Liver (tissue), 9 donors: ENCODE measurements around the gene RBM10. TPM values are rescaled to one million over a fixed set of nuclear protein-coding genes. Genes with fewer than 3 reads are reported as not detected.

Experiments
- DNase-seq: peaks from one replicate; pipeline ENCODE4 v3.0.0-alpha.2; 2017; ENCODE audit warnings: low spot score
- H3K27ac ChIP-seq, 2 donors: one replicate each; pipeline ENCODE4 v1.7.0; 2013; ENCODE audit warnings: inconsistent platforms in 2 of 2, low read length in 2 of 2, control low read depth in 1 of 2, low read depth in 1 of 2, mild to moderate bottlenecking in 1 of 2
- H3K27me3 ChIP-seq, 4 donors: one replicate each; pipeline versions ENCODE4 v1.6.1 to v1.7.0; 2013; ENCODE audit warnings: low read length in 3 of 4, inconsistent platforms in 1 of 4, mild to moderate bottlenecking in 1 of 4, moderate library complexity in 1 of 4; ENCODE audit not compliant: control insufficient read depth in 4 of 4, insufficient read depth in 4 of 4
- H3K36me3 ChIP-seq, 4 donors: one replicate each; pipeline versions ENCODE4 v1.6.1 to v1.7.0; 2013; ENCODE audit warnings: low read length in 3 of 4, mild to moderate bottlenecking in 3 of 4, low read depth in 1 of 4, moderate library complexity in 1 of 4; ENCODE audit not compliant: control insufficient read depth in 4 of 4, insufficient read depth in 3 of 4
- H3K4me1 ChIP-seq, 4 donors: one replicate each; pipeline versions ENCODE4 v1.6.1 to v1.7.0; 2013; ENCODE audit warnings: low read length in 3 of 4, mild to moderate bottlenecking in 3 of 4, moderate library complexity in 1 of 4; ENCODE audit not compliant: control insufficient read depth in 4 of 4, insufficient read depth in 4 of 4
- H3K4me3 ChIP-seq, 3 donors: one replicate each; pipeline versions ENCODE4 v1.6.1 to v1.7.0; 2013; ENCODE audit warnings: low read length in 3 of 3, control low read depth in 1 of 3, low read depth in 1 of 3, mild to moderate bottlenecking in 1 of 3
- H3K9ac ChIP-seq, 2 donors: one replicate each; pipeline ENCODE4 v1.7.0; 2013; ENCODE audit warnings: low read length in 2 of 2, mild to moderate bottlenecking in 2 of 2, moderate library complexity in 2 of 2, control low read depth in 1 of 2, low read depth in 1 of 2
- H3K9me3 ChIP-seq, 4 donors: one replicate each; pipeline versions ENCODE4 v1.6.1 to v1.7.0; 2013; ENCODE audit warnings: low read length in 3 of 4; ENCODE audit not compliant: control insufficient read depth in 4 of 4
- EGR1 ChIP-seq, 2 donors: IDR thresholded peaks; 2 replicates each; pipeline ENCODE4 v1.6.1; 2016 to 2018; ENCODE audit warnings: antibody characterized with exemption in 2 of 2, low read depth in 2 of 2
- FOXA1 ChIP-seq: IDR thresholded peaks from 2 replicates; pipeline ENCODE4 v1.6.1; 2016; ENCODE audit warnings: antibody characterized with exemption
- GABPA ChIP-seq, 2 donors: IDR thresholded peaks in 1 of 2; conservative IDR thresholded peaks in 1 of 2; 2 replicates each; pipeline ENCODE4 v1.6.1; 2016; ENCODE audit warnings: antibody characterized with exemption in 2 of 2, mild to moderate bottlenecking in 1 of 2, moderate library complexity in 1 of 2
- HNF4A ChIP-seq, 2 donors: conservative IDR thresholded peaks; 2 replicates each; pipeline ENCODE4 v1.6.1; 2016; ENCODE audit warnings: antibody characterized with exemption in 2 of 2, mild to moderate bottlenecking in 2 of 2
- HNF4G ChIP-seq: IDR thresholded peaks from 2 replicates; pipeline ENCODE4 v1.6.1; 2016; ENCODE audit warnings: antibody characterized with exemption
- JUND ChIP-seq, 2 donors: IDR thresholded peaks; 2 replicates each; pipeline ENCODE4 v1.6.1; 2016; ENCODE audit warnings: antibody characterized with exemption in 2 of 2
- MAX ChIP-seq: IDR thresholded peaks from 2 replicates; pipeline ENCODE4 v1.6.1; 2016; ENCODE audit warnings: antibody characterized with exemption
- RXRA ChIP-seq, 2 donors: IDR thresholded peaks; 2 replicates each; pipeline ENCODE4 v1.6.1; 2017 to 2018; ENCODE audit warnings: antibody characterized with exemption in 2 of 2, mild to moderate bottlenecking in 1 of 2
- TAF1 ChIP-seq: conservative IDR thresholded peaks from 2 replicates; pipeline ENCODE4 v1.6.1; 2016; ENCODE audit warnings: antibody characterized with exemption, mild to moderate bottlenecking
- YY1 ChIP-seq: IDR thresholded peaks from 2 replicates; pipeline ENCODE4 v1.6.1; 2016; ENCODE audit warnings: antibody characterized with exemption, mild to moderate bottlenecking
- ZBTB33 ChIP-seq: IDR thresholded peaks from 2 replicates; pipeline ENCODE4 v1.6.1; 2016; ENCODE audit warnings: antibody characterized with exemption
- WGBS: extraction: QIAGEN DNeasy Blood & Tissue Kit; methylation state at CpG from one replicate; pipeline ENCODE4 v1.1.7; 2013; 5-methylcytosine and 5-hydroxymethylcytosine counted together
- polyA plus RNA-seq, 2 donors: library from polyadenylated mRNA; stranded (reverse) in 1 of 2; unstranded in 1 of 2; fragments of 200-250 nt in 1 of 2; fragments of >200 nt in 1 of 2; fragmentation: Nextera tagmentation in 1 of 2; extraction: Ambion mirVana in 1 of 2; gene quantifications; one replicate each; pipeline versions ENCODE4 v1.2.1 to v1.2.3, GENCODE V29; 2013 to 2015
- total RNA-seq, 2 donors: library from RNA; depleted of rRNA; stranded (reverse); fragments of >200 nt; gene quantifications; one replicate each; pipeline ENCODE4 v1.2.3, GENCODE V29; 2014
- TF ChIP-seq, protein P1 (sequence below): fragments of 150-350 bp; IDR thresholded peaks from 2 replicates; pipeline ENCODE4 v1.5.1; 2017; ENCODE audit warnings: improper control_type of control experiment, low read depth, low read length; ENCODE audit not compliant: missing input control
- TF ChIP-seq, protein P2 (sequence below): IDR thresholded peaks from 2 replicates; pipeline ENCODE4 v1.6.1; 2016; ENCODE audit warnings: antibody characterized with exemption, mild to moderate bottlenecking
- donor health status: healthy.
- donor health status: healthy.
- donor health status: healthy.
- donor health status: healthy.
- donor health status: healthy.

RBM10 gene
- total and polyA plus RNA-seq, 4 donors = 8.2 to 26.6 (median 17.5) TPM

- TF ChIP-seq ZBTB33 (no peak), TAF1 (no peak), FOXA1 (no peak), MAX (no peak)
- Histone ChIP-seq H3K9ac (no peak overlapping the region), H3K27ac (no peak overlapping the region), H3K36me3 (peaks cover 10 to 94% (median 62%) of the 10 kb centered on the region in 4 donors), H3K4me3 (no peak overlapping the region), H3K27me3 (no peaks in the 10 kb centered on the region), H3K4me1 (no peaks in the 10 kb centered on the region), H3K9me3 (no peaks in the 10 kb centered on the region)
- WGBS = 84% methylated on average over 3 of the region's 3 CpGs
- DNase-seq = no peak
These were observed 61.3 kb downstream of the RBM10 start for GRCh38 chrX:47206316-47206715.

GRCh38 chrX:47208108-47208507 is 63.1 kb downstream of the RBM10 start:
- DNase-seq = no peak
- no peak overlapping the region for H3K4me3 ChIP-seq
- no peaks in the 10 kb centered on the region for H3K9me3 ChIP-seq
- no peak overlapping the region for H3K27ac ChIP-seq
- H3K9ac ChIP-seq = no peak overlapping the region
- no peaks in the 10 kb centered on the region for H3K4me1 ChIP-seq
- H3K36me3 ChIP-seq = peaks cover 13 to 94% (median 61%) of the 10 kb centered on the region in 4 donors
- no peaks in the 10 kb centered on the region for H3K27me3 ChIP-seq
- WGBS = 87% methylated on average over 12 of the region's 12 CpGs
- TF ChIP-seq, protein P1, sequence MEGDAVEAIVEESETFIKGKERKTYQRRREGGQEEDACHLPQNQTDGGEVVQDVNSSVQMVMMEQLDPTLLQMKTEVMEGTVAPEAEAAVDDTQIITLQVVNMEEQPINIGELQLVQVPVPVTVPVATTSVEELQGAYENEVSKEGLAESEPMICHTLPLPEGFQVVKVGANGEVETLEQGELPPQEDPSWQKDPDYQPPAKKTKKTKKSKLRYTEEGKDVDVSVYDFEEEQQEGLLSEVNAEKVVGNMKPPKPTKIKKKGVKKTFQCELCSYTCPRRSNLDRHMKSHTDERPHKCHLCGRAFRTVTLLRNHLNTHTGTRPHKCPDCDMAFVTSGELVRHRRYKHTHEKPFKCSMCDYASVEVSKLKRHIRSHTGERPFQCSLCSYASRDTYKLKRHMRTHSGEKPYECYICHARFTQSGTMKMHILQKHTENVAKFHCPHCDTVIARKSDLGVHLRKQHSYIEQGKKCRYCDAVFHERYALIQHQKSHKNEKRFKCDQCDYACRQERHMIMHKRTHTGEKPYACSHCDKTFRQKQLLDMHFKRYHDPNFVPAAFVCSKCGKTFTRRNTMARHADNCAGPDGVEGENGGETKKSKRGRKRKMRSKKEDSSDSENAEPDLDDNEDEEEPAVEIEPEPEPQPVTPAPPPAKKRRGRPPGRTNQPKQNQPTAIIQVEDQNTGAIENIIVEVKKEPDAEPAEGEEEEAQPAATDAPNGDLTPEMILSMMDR = no peak
- TF ChIP-seq RXRA (IDR thresholded peaks at IDR 0.05) (no peak), GABPA (IDR thresholded peaks at IDR 0.05 in 1 of 2, conservative IDR thresholded peaks at IDR 0.05 in 1 of 2) (no peak), HNF4G (no peak), FOXA1 (no peak), YY1 (no peak), JUND (IDR thresholded peaks at IDR 0.05) (no peak), EGR1 (IDR thresholded peaks at IDR 0.05; ENCODE audit: low read depth in 2 of 2) (no peak), HNF4A (conservative IDR thresholded peaks at IDR 0.05) (no peak)
- TF ChIP-seq, protein P2, sequence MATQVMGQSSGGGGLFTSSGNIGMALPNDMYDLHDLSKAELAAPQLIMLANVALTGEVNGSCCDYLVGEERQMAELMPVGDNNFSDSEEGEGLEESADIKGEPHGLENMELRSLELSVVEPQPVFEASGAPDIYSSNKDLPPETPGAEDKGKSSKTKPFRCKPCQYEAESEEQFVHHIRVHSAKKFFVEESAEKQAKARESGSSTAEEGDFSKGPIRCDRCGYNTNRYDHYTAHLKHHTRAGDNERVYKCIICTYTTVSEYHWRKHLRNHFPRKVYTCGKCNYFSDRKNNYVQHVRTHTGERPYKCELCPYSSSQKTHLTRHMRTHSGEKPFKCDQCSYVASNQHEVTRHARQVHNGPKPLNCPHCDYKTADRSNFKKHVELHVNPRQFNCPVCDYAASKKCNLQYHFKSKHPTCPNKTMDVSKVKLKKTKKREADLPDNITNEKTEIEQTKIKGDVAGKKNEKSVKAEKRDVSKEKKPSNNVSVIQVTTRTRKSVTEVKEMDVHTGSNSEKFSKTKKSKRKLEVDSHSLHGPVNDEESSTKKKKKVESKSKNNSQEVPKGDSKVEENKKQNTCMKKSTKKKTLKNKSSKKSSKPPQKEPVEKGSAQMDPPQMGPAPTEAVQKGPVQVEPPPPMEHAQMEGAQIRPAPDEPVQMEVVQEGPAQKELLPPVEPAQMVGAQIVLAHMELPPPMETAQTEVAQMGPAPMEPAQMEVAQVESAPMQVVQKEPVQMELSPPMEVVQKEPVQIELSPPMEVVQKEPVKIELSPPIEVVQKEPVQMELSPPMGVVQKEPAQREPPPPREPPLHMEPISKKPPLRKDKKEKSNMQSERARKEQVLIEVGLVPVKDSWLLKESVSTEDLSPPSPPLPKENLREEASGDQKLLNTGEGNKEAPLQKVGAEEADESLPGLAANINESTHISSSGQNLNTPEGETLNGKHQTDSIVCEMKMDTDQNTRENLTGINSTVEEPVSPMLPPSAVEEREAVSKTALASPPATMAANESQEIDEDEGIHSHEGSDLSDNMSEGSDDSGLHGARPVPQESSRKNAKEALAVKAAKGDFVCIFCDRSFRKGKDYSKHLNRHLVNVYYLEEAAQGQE = no peak
